Tibial nerve (tissue), 4 donors: ENCODE data around the gene RAD1. TPM values are rescaled to one million over a fixed set of nuclear protein-coding genes. Genes with fewer than 3 reads are reported as not detected.
"Not testable (repeated sequence)": the region's sequence is repeated elsewhere in the genome, so short reads cannot be mapped to it uniquely, and the experiment has no call there.

ENCODE experiments used
- DNase-seq, 2 donors: peaks; one replicate each; pipeline ENCODE4 v3.0.0-alpha.2; 2019; ENCODE audit warnings: low spot score in 2 of 2
- H3K27ac ChIP-seq, 4 donors: fragments of 200-600 bp; sonication (generic) in 3 of 4; one replicate each; pipeline ENCODE4 v1.5.1; 2017 to 2019; ENCODE audit warnings: mild to moderate bottlenecking in 1 of 4
- H3K27me3 ChIP-seq, 2 donors: fragments of 200-600 bp; sonication (generic) in 1 of 2; one replicate each; pipeline versions ENCODE4 v1.5.1 to v1.6.0; 2017 to 2019
- H3K36me3 ChIP-seq, 3 donors: fragments of 200-600 bp; sonication (generic); one replicate each; pipeline ENCODE4 v1.5.1; 2018 to 2019
- H3K4me1 ChIP-seq, 4 donors: fragments of 200-600 bp; sonication (generic) in 3 of 4; one replicate each; pipeline ENCODE4 v1.5.1; 2017 to 2019
- H3K4me3 ChIP-seq, 4 donors: fragments of 200-600 bp; sonication (generic) in 3 of 4; one replicate each; pipeline ENCODE4 v1.5.1; 2017 to 2019; ENCODE audit warnings: mild to moderate bottlenecking in 1 of 4, moderate library complexity in 1 of 4
- H3K9me3 ChIP-seq, 4 donors: fragments of 200-600 bp; sonication (generic) in 3 of 4; one replicate each; pipeline ENCODE4 v1.5.1; 2017 to 2019
- CTCF ChIP-seq, 5 experiments: fragments of 200-600 bp in 3 of 5; fragments of 450-650 bp in 2 of 5; sonication (generic) in 3 of 5; IDR thresholded peaks; one replicate each; pipeline ENCODE4 v1.5.1; 2016 to 2019; ENCODE audit warnings: antibody characterized with exemption in 5 of 5, mild to moderate bottlenecking in 3 of 5, moderate library complexity in 2 of 5
- EP300 ChIP-seq, 2 donors: sonication (generic); formaldehyde crosslinking; IDR thresholded peaks; one replicate each; pipeline ENCODE4 v1.6.1; 2017; ENCODE audit warnings: antibody characterized with exemption in 2 of 2, mild to moderate bottlenecking in 1 of 2
- POLR2A ChIP-seq, 2 donors: fragments of 450-650 bp; IDR thresholded peaks; one replicate each; pipeline ENCODE4 v1.6.1; 2017; ENCODE audit warnings: antibody characterized with exemption in 2 of 2, mild to moderate bottlenecking in 2 of 2, moderate library complexity in 2 of 2
- WGBS, 2 donors: methylation state at CpG; one replicate each; pipeline ENCODE4 v1.1.5; 2018; 5-methylcytosine and 5-hydroxymethylcytosine counted together
- total RNA-seq, 4 donors: library from RNA; depleted of rRNA; stranded (reverse); fragments of >200 nt; gene quantifications; one replicate each; pipeline ENCODE4 v1.1.0, GENCODE V29; 2016

The RAD1 gene
- total RNA-seq, 4 donors from 2014 or later = 12.3 to 22.3 (median 16.7) TPM

GRCh38 chr5:34926318-34926888 lies 11.1 kb upstream of the RAD1 start:
- H3K9me3 ChIP-seq = no peaks in the 10 kb centered on the region
- no peak for TF ChIP-seq POLR2A (IDR thresholded peaks at IDR 0.05)
- WGBS, 2 donors = 87 to 89% methylated on average over 3 of the region's 3 CpGs

DNA sequence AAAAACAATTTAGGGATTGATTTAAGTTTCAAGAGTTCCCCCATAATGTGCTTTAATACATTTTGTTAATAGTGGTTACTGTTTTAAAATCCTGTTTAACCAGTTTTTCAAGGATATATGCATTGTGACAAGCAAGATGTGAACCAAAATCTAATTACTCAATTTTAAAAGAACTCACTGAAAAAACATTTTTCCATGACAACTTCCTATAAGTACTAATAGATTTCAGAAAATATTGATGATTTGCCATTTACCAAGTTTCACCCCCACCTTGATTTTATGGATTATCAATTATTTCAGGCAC lies 9.1 kb upstream of the RAD1 start:
- DNase-seq = no peak
- Histone ChIP-seq H3K4me3 (no peak overlapping the region), H3K9me3 (no peaks in the 10 kb centered on the region), H3K27ac (no peak overlapping the region), H3K27me3 (no peaks in the 10 kb centered on the region), H3K36me3 (peaks cover 0 to 69% (median 6%) of the 10 kb centered on the region in 3 donors), H3K4me1 (peaks cover 0 to 8% (median 3%) of the 10 kb centered on the region in 4 donors)
- TF ChIP-seq POLR2A (IDR thresholded peaks at IDR 0.05) (no peak), EP300 (IDR thresholded peaks at IDR 0.05) (no peak), CTCF (IDR thresholded peaks at IDR 0.05) (no peak)

More at GRCh38 chr5:34926318-34926888, 11.1 kb upstream of the RAD1 start:
- DNase-seq = no peak
- Histone ChIP-seq H3K27ac (no peak overlapping the region), H3K4me3 (no peak overlapping the region), H3K27me3 (no peaks in the 10 kb centered on the region), H3K4me1 (peaks cover 0 to 20% (median 10%) of the 10 kb centered on the region in 4 donors), H3K36me3 (peaks cover 0 to 53% (median 6%) of the 10 kb centered on the region in 3 donors)

GRCh38 chr5:34923694-34924461 lies 8.6 kb upstream of the RAD1 start:
- TF ChIP-seq POLR2A (IDR thresholded peaks at IDR 0.05) (no peak), CTCF (IDR thresholded peaks at IDR 0.05) (no peak), EP300 (IDR thresholded peaks at IDR 0.05) (no peak)
- WGBS, 2 donors = 43 to 53% methylated on average over 3 of the region's 3 CpGs
- Histone ChIP-seq H3K9me3 (no peaks in the 10 kb centered on the region), H3K4me1 (peaks cover 0 to 6% (median 3%) of the 10 kb centered on the region in 4 donors), H3K36me3 (peaks cover 0 to 69% (median 6%) of the 10 kb centered on the region in 3 donors), H3K27me3 (no peaks in the 10 kb centered on the region), H3K27ac (no peak overlapping the region), H3K4me3 (no peak overlapping the region)
- no peak for DNase-seq

DNA sequence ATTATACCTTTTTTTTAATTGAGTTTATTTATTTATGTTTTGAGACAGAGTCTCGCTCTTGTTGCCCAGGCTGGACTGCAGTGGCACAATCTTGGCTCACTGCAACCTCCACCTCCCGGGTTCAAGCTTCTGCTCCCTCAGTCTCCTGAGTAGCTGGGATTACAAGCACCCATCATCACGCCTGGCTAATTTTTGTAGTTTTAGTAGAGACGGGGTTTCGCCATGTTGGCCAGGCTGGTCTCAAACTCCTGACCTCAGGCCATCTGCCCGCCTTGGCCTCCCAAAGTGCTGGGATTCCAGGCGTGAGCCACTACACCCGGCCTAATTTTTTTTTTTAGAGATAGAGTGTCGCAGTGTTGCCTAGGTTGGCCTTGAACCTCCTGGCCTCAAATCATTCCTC lies 8.0 kb upstream of the RAD1 start:
- 94 to 95% methylated on average over 9 of the region's 9 CpGs for WGBS, 2 donors
- H3K36me3 ChIP-seq = peaks cover 0 to 69% (median 6%) of the 10 kb centered on the region in 3 donors
- H3K4me1 ChIP-seq, H3K27ac ChIP-seq, H3K27me3 ChIP-seq, H3K9me3 ChIP-seq, H3K4me3 ChIP-seq, DNase-seq: not testable (repeated sequence)

DNA sequence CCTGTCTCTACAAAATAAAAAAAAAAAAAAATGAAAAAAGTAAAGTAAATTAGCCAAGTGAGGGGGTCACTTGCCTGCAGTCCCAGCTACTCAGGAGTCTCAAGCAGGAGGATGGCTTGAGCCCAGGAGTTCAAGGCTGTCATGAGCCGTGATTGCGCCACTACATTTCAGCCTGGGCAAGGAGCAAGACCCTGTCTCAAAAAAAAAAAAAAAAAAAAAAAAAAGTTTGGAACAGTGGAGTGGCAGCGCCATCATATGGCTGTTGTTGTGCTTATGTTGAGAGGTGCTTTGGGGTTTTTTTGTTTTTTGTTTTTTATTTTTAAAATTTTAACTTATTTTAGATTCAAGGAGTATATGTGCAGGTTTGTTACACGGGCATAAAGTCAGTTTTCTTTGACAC lies 3.8 kb upstream of the RAD1 start:
- peaks cover 0 to 43% (median 0%) of the 10 kb centered on the region in 3 donors for H3K36me3 ChIP-seq
- H3K4me3 ChIP-seq = no peak overlapping the region
- H3K27me3 ChIP-seq = no peaks in the 10 kb centered on the region
- no peaks in the 10 kb centered on the region for H3K9me3 ChIP-seq
- TF ChIP-seq EP300 (IDR thresholded peaks at IDR 0.05) (no peak), CTCF (IDR thresholded peaks at IDR 0.05) (no peak), POLR2A (IDR thresholded peaks at IDR 0.05) (no peak)
- WGBS, 2 donors = 85% methylated on average over 4 of the region's 4 CpGs
- no peak overlapping the region for H3K27ac ChIP-seq
- peaks cover 0 to 27% (median 18%) of the 10 kb centered on the region in 4 donors for H3K4me1 ChIP-seq
- no peak for DNase-seq

- DNase-seq = no peak
- WGBS, 2 donors = 81 to 82% methylated on average over 4 of the region's 4 CpGs
Measured at GRCh38 chr5:34918025-34918424, 2.7 kb upstream of the RAD1 start.

More at GRCh38 chr5:34918025-34918424, 2.7 kb upstream of the RAD1 start:
- peaks cover 0 to 32% (median 0%) of the 10 kb centered on the region in 3 donors for H3K36me3 ChIP-seq
- peaks cover 0 to 38% (median 25%) of the 10 kb centered on the region in 4 donors for H3K4me1 ChIP-seq
- H3K4me3 ChIP-seq = no peak overlapping the region
- no peaks in the 10 kb centered on the region for H3K27me3 ChIP-seq
- H3K27ac ChIP-seq = no peak overlapping the region
- no peaks in the 10 kb centered on the region for H3K9me3 ChIP-seq
- TF ChIP-seq CTCF (IDR thresholded peaks at IDR 0.05) = no peak
- no peak for TF ChIP-seq POLR2A (IDR thresholded peaks at IDR 0.05)
- no peak for TF ChIP-seq EP300 (IDR thresholded peaks at IDR 0.05)
